GM18951 (cell line): ENCODE measurements around the gene SEMA5A.

Experiments
- POLR2A ChIP-seq: IDR thresholded peaks from 4 replicates; pipeline ENCODE4 v1.6.1; 2011; ENCODE audit warnings: mild to moderate bottlenecking; ENCODE audit not compliant: insufficient read length, insufficient read depth; ENCODE audit errors: extremely low read depth
- in situ Hi-C: fragments of 300-500 bp; cut with MboI; formaldehyde crosslinking; loops from one replicate; pipeline ENCODE4 v1.12.0; 2022; ENCODE audit warnings: low sequenced_read_pairs, mixed read lengths, inconsistent platforms; ENCODE audit not compliant: unreplicated experiment

The SEMA5A gene

DNA sequence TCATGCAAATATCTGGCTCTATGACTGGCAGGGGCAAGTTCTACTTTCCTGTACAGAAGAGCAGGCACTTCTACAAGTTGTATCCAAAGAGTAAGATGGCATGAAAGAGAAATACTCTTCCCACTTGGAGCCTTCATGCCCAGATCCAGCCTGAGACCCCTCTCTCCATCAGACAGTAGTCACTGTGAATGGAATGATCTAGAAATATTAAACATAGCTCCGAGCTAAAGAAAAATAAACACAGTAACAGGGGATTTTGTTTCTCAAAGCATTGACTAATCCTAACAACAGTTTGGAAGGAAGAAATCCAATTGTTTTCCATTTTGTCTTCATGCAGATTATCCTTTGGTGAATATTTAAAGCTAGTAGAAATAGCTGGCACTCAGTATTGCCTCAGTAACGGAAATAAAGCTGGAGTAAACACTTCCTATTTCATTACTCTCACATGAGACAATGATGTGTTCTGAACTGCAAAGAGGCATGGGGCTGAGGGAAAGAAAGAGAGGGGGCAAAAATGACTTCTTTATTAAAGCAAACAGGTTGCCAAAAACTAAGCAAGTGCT is 100.0 kb downstream of the SEMA5A start:
- in situ Hi-C loops = no loop called here
- no peak for TF ChIP-seq POLR2A

- in situ Hi-C loops = no loop called here
- TF ChIP-seq POLR2A = no peak
Measured at GRCh38 chr5:9444346-9444745, 101.5 kb downstream of the SEMA5A start.

DNA sequence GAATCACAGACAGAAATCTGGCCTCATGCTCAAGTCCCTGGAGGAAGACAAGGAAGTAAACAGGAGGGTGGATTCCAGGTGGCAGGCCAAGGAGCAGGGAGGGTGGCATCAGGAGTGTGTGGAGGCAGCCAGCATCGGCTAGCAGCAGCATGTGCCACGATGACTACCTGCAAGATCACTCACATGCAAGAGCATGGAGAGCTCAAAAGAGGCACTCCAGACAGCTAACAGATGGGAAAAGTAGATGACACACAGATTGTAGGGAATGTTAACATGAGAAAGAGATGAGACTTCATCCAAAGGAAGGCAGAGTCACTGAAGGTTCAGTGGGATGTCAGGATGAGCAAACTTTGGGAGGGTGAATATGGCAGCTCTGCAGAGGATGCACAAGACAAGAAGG is 104.3 kb downstream of the SEMA5A start:
- TF ChIP-seq POLR2A = no peak
- in situ Hi-C loops = no loop called here

DNA sequence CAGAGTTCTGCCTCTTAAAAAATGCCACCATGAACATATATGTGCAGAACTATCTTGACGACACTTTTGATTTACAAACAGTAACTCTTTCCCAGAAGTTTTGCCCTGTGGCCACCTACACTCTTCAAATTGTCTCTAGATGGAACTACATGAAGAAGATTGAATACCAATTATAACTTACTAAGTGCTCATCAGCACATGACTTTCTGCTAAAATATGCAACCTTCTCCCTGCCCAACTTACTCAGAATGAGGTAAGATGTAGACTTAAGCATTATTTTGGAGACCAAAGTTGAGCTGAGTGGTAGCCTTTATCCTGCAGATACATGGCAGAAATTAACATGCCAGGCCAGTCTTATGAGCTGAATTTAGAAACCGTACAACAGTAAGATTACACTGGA is 105.4 kb downstream of the SEMA5A start:
- no peak for TF ChIP-seq POLR2A
- in situ Hi-C loops = no loop called here

- no peak for TF ChIP-seq POLR2A
- in situ Hi-C loops = no loop called here
Measured at GRCh38 chr5:9439531-9440292, 106.2 kb downstream of the SEMA5A start.

DNA sequence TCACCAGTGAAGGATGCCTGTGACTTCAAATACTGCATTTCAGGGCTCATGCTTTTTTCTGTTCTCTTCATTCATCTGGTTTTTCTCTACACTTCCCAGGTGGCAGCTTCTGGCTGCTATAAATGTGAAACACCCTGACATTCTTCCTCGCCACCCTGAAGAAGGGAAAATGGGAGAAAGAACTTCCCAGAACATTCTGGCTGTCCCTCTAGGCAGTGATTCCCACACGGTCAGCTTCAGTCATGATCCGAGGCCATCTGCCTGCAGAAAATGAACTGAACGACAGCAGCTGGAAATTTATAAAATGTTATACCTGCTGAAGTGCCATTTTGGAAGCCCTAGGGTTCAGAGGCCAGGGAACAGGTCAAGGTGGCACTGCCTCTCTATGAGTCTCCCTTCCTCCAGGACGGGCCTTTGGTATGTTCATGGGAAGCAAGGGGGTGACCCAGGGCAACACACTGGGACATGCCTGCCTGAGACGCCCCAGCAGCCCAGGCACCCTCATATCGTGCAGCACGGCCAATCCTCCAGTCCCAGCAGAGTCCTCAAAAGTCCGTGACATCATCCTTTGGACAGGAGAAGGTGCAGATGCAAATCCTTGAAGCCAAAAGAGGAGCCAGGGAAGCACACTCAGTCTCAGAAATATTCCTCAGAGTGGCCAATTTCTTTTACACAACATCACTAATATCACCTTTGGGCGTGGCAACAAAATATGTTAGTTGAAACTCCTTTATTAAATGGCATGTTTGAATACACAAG is 107.1 kb downstream of the SEMA5A start:
- in situ Hi-C loops = no loop called here
- TF ChIP-seq POLR2A = no peak

DNA sequence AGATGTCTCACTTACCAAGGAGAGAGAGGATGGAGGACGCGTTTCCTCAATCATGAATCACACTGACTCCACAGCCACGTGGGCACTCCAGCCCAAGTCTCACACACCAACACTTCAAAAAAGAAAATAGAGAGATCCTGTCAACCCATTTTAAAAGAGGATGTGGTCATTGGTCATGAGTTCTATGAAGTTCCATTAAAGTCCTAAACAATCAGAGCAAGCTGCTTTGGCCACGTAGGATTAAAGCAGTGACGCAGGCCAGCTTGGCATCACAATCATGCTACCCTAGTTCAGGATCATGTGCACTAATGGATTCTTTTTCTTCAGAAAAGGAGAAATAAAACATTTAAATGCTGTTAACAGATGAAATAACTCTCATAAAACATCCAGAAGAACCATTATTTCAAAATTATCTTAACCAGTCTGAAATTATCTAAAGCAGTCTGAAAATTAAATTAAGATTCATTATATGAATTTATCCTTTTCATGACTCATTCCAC is 108.1 kb downstream of the SEMA5A start:
- no peak for TF ChIP-seq POLR2A
- in situ Hi-C loops = no loop called here

DNA sequence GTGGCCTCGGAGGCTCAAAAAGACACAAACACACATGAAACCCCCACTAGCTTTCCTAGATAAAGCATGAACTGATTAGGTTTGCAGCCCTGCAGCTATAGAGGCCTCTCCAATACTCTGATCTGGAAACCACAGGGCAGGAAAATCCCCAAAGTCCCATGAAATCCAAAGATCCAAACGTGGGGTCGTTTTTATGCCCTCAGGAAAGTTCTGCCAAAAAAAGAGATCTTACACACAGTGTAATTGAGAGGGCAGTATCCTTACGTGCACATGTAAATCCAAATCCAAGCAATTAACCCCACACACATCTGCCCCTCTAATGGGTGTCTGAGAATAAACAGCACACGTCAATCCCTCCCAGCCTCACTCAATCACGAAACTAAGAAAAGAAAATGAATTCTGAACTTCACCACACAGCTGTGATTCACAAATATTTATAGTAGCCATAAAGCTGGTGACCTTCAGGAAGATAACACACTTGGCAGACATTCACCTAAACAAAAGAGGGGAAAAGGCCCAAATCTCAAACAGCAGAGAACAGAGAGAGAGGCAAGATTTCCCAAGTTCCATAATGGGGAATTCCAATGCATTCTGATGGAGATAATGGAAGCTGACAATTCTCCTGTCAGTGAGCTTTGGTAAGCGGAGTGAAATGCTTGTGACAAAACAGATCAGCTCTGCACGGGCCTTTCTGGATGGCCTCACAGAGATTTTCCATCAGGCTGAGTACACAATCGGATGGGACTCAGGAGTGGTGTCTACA is 114.2 kb downstream of the SEMA5A start:
- in situ Hi-C loops = no loop called here
- no peak for TF ChIP-seq POLR2A

DNA sequence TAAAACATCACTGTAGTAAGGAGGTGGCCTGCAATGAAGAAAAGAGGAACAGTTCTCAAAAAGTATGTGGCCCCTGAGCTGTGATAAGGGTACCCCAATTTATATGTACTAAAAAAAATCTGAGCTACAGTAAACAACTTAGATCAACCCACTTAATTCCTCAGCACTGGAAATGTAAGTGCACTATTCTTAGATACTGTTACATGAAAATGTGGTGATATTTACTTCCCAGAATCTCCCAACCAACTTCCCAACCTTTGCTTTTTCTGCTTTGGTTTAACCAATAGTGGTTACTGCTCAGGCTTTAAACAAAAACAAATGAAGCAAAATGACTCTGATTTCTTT is 114.8 kb downstream of the SEMA5A start:
- TF ChIP-seq POLR2A = no peak

GRCh38 chr5:9430306-9430705 is 115.6 kb downstream of the SEMA5A start:
- in situ Hi-C loops = no loop called here
- TF ChIP-seq POLR2A = no peak

More for the DNA sequence above, 114.8 kb downstream of the SEMA5A start:
- in situ Hi-C loops = no loop called here

GRCh38 chr5:9429691-9430215 is 116.1 kb downstream of the SEMA5A start:
- no peak for TF ChIP-seq POLR2A
- in situ Hi-C loops = no loop called here

DNA sequence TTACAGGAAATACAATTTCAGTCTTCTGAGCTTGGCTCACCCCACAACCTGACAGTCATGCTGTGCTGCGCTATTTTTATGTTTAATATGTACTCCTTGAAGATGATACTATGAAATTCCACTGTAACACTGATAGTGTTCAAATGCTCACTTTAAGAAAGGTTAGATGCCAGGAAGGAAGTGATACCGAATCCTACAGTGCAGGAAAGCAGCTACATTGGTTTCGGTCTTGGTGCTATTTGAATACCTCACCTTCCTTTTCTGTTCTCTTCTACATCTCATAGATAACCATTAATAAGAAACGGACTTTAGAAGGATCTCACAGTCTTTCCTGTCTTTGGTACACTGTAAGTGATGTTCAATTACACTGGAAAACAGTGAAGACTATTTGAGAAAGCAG is 117.6 kb downstream of the SEMA5A start:
- in situ Hi-C loops = no loop called here
- TF ChIP-seq POLR2A = no peak

- no peak for TF ChIP-seq POLR2A
- in situ Hi-C loops = no loop called here
Measured at GRCh38 chr5:9425710-9426109, 120.2 kb downstream of the SEMA5A start.
